HCT116 (cell line): Measurements from ENCODE around the gene RALGAPA1. TPM values are rescaled to one million over a fixed set of nuclear protein-coding genes. Genes with fewer than 3 reads are reported as not detected.

Experiments used
- ATAC-seq: fragments of 200-7000 bp; cut with Tn5 transposase; 2 replicates; pipeline ENCODE4 v1.9.1; 2020; ENCODE audit warnings: mild to moderate bottlenecking, moderate library complexity
- BruUV-seq: library from RNA; stranded (reverse); fragments of 400-500 nt; replicated peaks from 2 replicates; lab custom pipeline; 2021; lab: Mats Ljungman, UMichigan
- CTCF ChIA-PET: fragments of 300-600 bp; sonication (Branson Sonifier 250); formaldehyde crosslinking; loops from one replicate; lab custom pipeline; 2021; ENCODE audit warnings: antibody characterized with exemption; lab: Charles Lee
- POLR2A ChIA-PET: fragments of 300-600, 350-600 bp; sonication (Branson Sonifier 250); formaldehyde crosslinking; loops from one replicate; lab custom pipeline; 2021; ENCODE audit warnings: antibody characterized with exemption; lab: Charles Lee
- RAD21 ChIA-PET, 2 experiments: fragments of 300-600 bp; sonication (Branson Sonifier 250); formaldehyde crosslinking; loops; one replicate each; lab custom pipeline; 2023; ENCODE audit warnings: low total read pairs in 2 of 2; ENCODE audit not compliant: uncharacterized antibody in 2 of 2, unreplicated experiment in 2 of 2, low non-redundant PET in 1 of 2; lab: Charles Lee
- DNase-seq: peaks from one replicate; pipeline ENCODE4 v3.0.0-alpha.2; 2010; ENCODE audit warnings: low read depth, low spot score
- H2AFZ ChIP-seq: fragments of 200-600 bp; shearing (Covaris generic), sonication (generic); 2 replicates; pipeline ENCODE4 v1.6.1; 2017; ENCODE audit warnings: low read depth, mixed run types, mixed read lengths, antibody characterized with exemption, low read length; ENCODE audit not compliant: poor library complexity, severe bottlenecking
- H3K27ac ChIP-seq: 2 replicates; pipeline ENCODE4 v1.5.1; 2012; ENCODE audit warnings: low read depth, low read length
- H3K27me3 ChIP-seq: fragments of 200-600 bp; sonication (generic); 2 replicates; pipeline ENCODE4 v1.6.1; 2016; ENCODE audit warnings: mixed run types, low read length, mixed read lengths; ENCODE audit not compliant: insufficient read depth
- H3K36me3 ChIP-seq, 2 experiments: fragments of 200-500 bp in 1 of 2; fragments of 200-600 bp in 1 of 2; sonication (Bioruptor generic) in 1 of 2; sonication (generic) in 1 of 2; 2 replicates each; pipeline versions ENCODE4 v1.5.1 to v1.6.1; 2014 to 2016; ENCODE audit warnings: low read length in 2 of 2, inconsistent platforms in 1 of 2, mixed read lengths in 1 of 2, mixed run types in 1 of 2; ENCODE audit not compliant: insufficient read depth in 2 of 2, control insufficient read depth in 1 of 2
- H3K4me1 ChIP-seq, 2 experiments: fragments of 200-600 bp in 1 of 2; sonication (generic) in 1 of 2; 2 replicates each; pipeline versions ENCODE4 v1.5.1 to v1.6.1; 2012 to 2017; ENCODE audit warnings: low read length in 2 of 2, inconsistent platforms in 1 of 2, mild to moderate bottlenecking in 1 of 2, mixed read lengths in 1 of 2, mixed run types in 1 of 2, moderate library complexity in 1 of 2; ENCODE audit not compliant: insufficient read depth in 2 of 2, control insufficient read depth in 1 of 2
- H3K4me2 ChIP-seq: fragments of 200-600 bp; sonication (generic); 2 replicates; pipeline ENCODE4 v1.6.1; 2017; ENCODE audit warnings: mixed run types, low read length, mixed read lengths
- H3K4me3 ChIP-seq, 2 experiments: fragments of 200-600 bp in 1 of 2; sonication (generic) in 1 of 2; replicated peaks in 1 of 2; 2 replicates each; pipeline ENCODE4 v1.5.1; 2011 to 2016; ENCODE audit warnings: low read length in 2 of 2, control low read depth in 1 of 2, low read depth in 1 of 2, mild to moderate bottlenecking in 1 of 2, mixed read lengths in 1 of 2, mixed run types in 1 of 2
- H3K79me2 ChIP-seq: fragments of 200-600 bp; sonication (generic); 2 replicates; pipeline ENCODE4 v1.6.1; 2017; ENCODE audit warnings: mild to moderate bottlenecking, mixed run types, low read length, moderate library complexity, mixed read lengths; ENCODE audit not compliant: insufficient read depth
- H3K9ac ChIP-seq: fragments of 200-600 bp; sonication (generic); 2 replicates; pipeline ENCODE4 v1.6.1; 2016; ENCODE audit warnings: low read length, mixed read lengths
- H3K9me2 ChIP-seq: fragments of 200-600 bp; sonication (generic), shearing (Covaris generic); 2 replicates; pipeline ENCODE4 v1.6.1; 2017; ENCODE audit warnings: mixed run types, mild to moderate bottlenecking, moderate library complexity; ENCODE audit not compliant: insufficient read depth
- H3K9me3 ChIP-seq, 2 experiments: fragments of 200-500 bp in 1 of 2; fragments of 200-600 bp in 1 of 2; sonication (Bioruptor generic) in 1 of 2; sonication (generic) in 1 of 2; 2 replicates each; pipeline ENCODE4 v1.6.1; 2014 to 2017; ENCODE audit warnings: low read length in 2 of 2, mixed read lengths in 2 of 2, inconsistent platforms in 1 of 2, low read depth in 1 of 2, mild to moderate bottlenecking in 1 of 2, mixed run types in 1 of 2, moderate library complexity in 1 of 2; ENCODE audit not compliant: control insufficient read depth in 1 of 2, insufficient read depth in 1 of 2
- H4K20me1 ChIP-seq: fragments of 200-600 bp; sonication (generic), shearing (Covaris generic); 2 replicates; pipeline ENCODE4 v1.6.1; 2017; ENCODE audit warnings: mixed run types, mild to moderate bottlenecking, moderate library complexity; ENCODE audit not compliant: insufficient read depth
- CBX3 ChIP-seq: IDR thresholded peaks from 2 replicates; pipeline ENCODE4 v1.6.1; 2012; ENCODE audit warnings: low read depth
- CEBPB ChIP-seq: IDR thresholded peaks from 2 replicates; pipeline ENCODE4 v1.6.1; 2012; ENCODE audit warnings: low read depth
- FOSL1 ChIP-seq: IDR thresholded peaks from 2 replicates; pipeline ENCODE4 v1.6.1; 2012; ENCODE audit warnings: low read depth
- MAX ChIP-seq: IDR thresholded peaks from 2 replicates; pipeline ENCODE4 v1.6.1; 2012
- SIN3A ChIP-seq: IDR thresholded peaks from 2 replicates; pipeline ENCODE4 v1.6.1; 2012; ENCODE audit warnings: low read depth
- SP1 ChIP-seq: IDR thresholded peaks from 2 replicates; pipeline ENCODE4 v1.6.1; 2012; ENCODE audit warnings: low read depth
- TCF7L2 ChIP-seq: IDR thresholded peaks from 2 replicates; pipeline ENCODE4 v1.7.0; 2011; ENCODE audit warnings: borderline replicate concordance, inconsistent platforms; ENCODE audit not compliant: insufficient read depth, insufficient read length; ENCODE audit errors: extremely low read depth
- YY1 ChIP-seq: IDR thresholded peaks from 2 replicates; pipeline ENCODE4 v1.6.1; 2011; ENCODE audit warnings: low read length, low read depth, moderate library complexity, mild to moderate bottlenecking; ENCODE audit not compliant: insufficient replicate concordance; ENCODE audit errors: extremely low read depth
- ZBTB33 ChIP-seq: IDR thresholded peaks from 2 replicates; pipeline ENCODE4 v1.6.1; 2011; ENCODE audit warnings: mild to moderate bottlenecking, low read length, moderate library complexity; ENCODE audit not compliant: insufficient replicate concordance; ENCODE audit errors: extremely low read depth
- ZFX ChIP-seq: fragments of 450-650 bp; IDR thresholded peaks from 2 replicates; pipeline ENCODE4 v1.6.1; 2017
- intact Hi-C: fragments of 100-400 bp; cut with micrococcal nuclease; formaldehyde crosslinking; loops from 2 replicates; pipeline ENCODE4 v1.10.0; 2022
- total RNA-seq: library from RNA; stranded (reverse); gene quantifications from one replicate; pipeline ENCODE4 v1.2.1, GENCODE V29; 2021; ENCODE audit not compliant: unreplicated experiment

The RALGAPA1 gene
- total RNA-seq, 1 experiment from 2014 or later: 29.3 TPM

DNA sequence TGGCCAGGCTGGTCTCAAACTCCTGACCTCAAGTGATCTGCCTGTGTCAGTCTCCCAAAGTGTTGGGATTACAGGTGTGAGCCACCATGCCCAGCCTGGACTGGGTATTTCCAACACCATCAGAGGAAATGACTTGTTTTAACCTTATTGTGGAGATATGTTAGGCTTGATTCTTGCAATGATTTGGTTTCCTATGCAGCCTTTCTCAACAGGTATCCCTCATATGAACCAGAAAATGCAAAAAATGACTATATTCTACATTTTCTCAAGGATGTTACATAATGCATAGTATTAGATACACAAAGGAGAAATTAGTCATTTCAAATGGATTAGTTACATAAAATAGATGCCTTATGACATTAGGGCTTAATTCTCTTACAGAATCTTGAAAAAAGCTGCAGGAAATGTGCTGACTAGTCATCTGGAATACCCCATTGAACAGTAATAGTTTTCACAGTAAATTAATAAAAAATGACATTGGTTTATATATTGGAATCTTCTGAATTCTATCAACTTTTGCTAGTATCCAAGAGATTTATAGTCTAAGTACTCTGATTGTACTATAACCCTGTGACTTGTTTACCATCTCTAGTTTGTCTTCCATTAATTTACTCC is 142.6 kb downstream of the RALGAPA1 start:
- DNase-seq (no peak), ATAC-seq (no peak)
- no peak overlapping the region for H3K4me2 ChIP-seq
- H3K9me3 ChIP-seq: no peaks in the 10 kb centered on the region
- H3K9ac ChIP-seq: no peak overlapping the region
- H3K79me2 ChIP-seq: no peaks in the 10 kb centered on the region
- H3K27ac ChIP-seq: no peak overlapping the region
- H4K20me1 ChIP-seq: no peaks in the 10 kb centered on the region
- H3K4me1 ChIP-seq: peaks cover 4 to 23% of the 10 kb centered on the region in 2 experiments
- ChIA-PET RAD21 (no interaction called here), POLR2A (no interaction called here), CTCF (no interaction called here)
- intact Hi-C loops: no loop called here
- no peaks in the 10 kb centered on the region for H3K36me3 ChIP-seq
- H3K27me3 ChIP-seq: no peaks in the 10 kb centered on the region
- TF ChIP-seq ZBTB33: no peak
- TF ChIP-seq ZFX: no peak
- TF ChIP-seq CEBPB: no peak
- TF ChIP-seq TCF7L2: no peak
- no peak for TF ChIP-seq SP1
- no peak for TF ChIP-seq FOSL1
- TF ChIP-seq YY1: no peak
- no peak for TF ChIP-seq MAX
- no peak for TF ChIP-seq SIN3A
- TF ChIP-seq CBX3: no peak
- H3K9me2 ChIP-seq: no peaks in the 10 kb centered on the region
- no TSS peak for BruUV-seq
- no peak overlapping the region for H3K4me3 ChIP-seq
- no peak overlapping the region for H2AFZ ChIP-seq
